Mesothelial cell of epicardium (in vitro differentiated cells): ENCODE data around the gene BIN1. TPM values are rescaled to one million over a fixed set of nuclear protein-coding genes. Genes with fewer than 3 reads are reported as not detected.

Source experiments
- DNase-seq, 2 experiments: peaks; one replicate each; pipeline ENCODE4 v3.0.0; 2021; ENCODE audit warnings: low spot score in 2 of 2; ENCODE audit not compliant: unreplicated experiment in 2 of 2
- H3K27ac Mint-ChIP-seq: 2 replicates; pipeline ENCODE4 v1.8.0; 2021; ENCODE audit warnings: mixed read lengths
- H3K27me3 Mint-ChIP-seq: 2 replicates; pipeline ENCODE4 v1.8.0; 2021; ENCODE audit warnings: low read depth, mixed read lengths
- H3K36me3 Mint-ChIP-seq: 2 replicates; pipeline ENCODE4 v1.8.0; 2021; ENCODE audit warnings: mixed read lengths
- H3K4me1 Mint-ChIP-seq: 2 replicates; pipeline ENCODE4 v1.8.0; 2021; ENCODE audit warnings: mixed read lengths
- H3K4me3 Mint-ChIP-seq: 2 replicates; pipeline ENCODE4 v1.8.0; 2021; ENCODE audit warnings: mild to moderate bottlenecking, moderate library complexity, mixed read lengths
- H3K9me3 Mint-ChIP-seq: 2 replicates; pipeline ENCODE4 v1.8.0; 2021; ENCODE audit warnings: mixed read lengths
- CTCF ChIP-seq: fragments of 200-600 bp; sonication (generic); IDR thresholded peaks from one replicate; pipeline ENCODE4 v1.5.0; 2021; ENCODE audit warnings: antibody characterized with exemption; ENCODE audit not compliant: unreplicated experiment
- total RNA-seq: library from RNA; stranded (reverse); gene quantifications from 3 replicates; pipeline ENCODE4 v1.2.1, GENCODE V29; 2021

The BIN1 gene
- total RNA-seq, 1 donor from 2014 or later, result 45.7 TPM

GRCh38 chr2:127106457-127106990 is 430 bp downstream of the BIN1 start:
- H3K36me3 Mint-ChIP-seq, result no peaks in the 10 kb centered on the region
- peaks cover 32% of the 10 kb centered on the region for H3K4me1 Mint-ChIP-seq
- peak overlapping the region; percentile 72 for H3K4me3 Mint-ChIP-seq
- DNase-seq, result peak; percentile 16 to 53
- H3K9me3 Mint-ChIP-seq, result no peaks in the 10 kb centered on the region
- peak overlapping the region; percentile 71 for H3K27ac Mint-ChIP-seq
- H3K27me3 Mint-ChIP-seq, result peaks cover 5% of the 10 kb centered on the region
- no peak for TF ChIP-seq CTCF

GRCh38 chr2:127105656-127106456 is 1.1 kb downstream of the BIN1 start:
- Mint-ChIP-seq H3K36me3 (no peaks in the 10 kb centered on the region), H3K27ac (peak overlapping the region; percentile 71), H3K4me3 (peak overlapping the region; percentile 72), H3K4me1 (peaks cover 35% of the 10 kb centered on the region), H3K9me3 (no peaks in the 10 kb centered on the region), H3K27me3 (peaks cover 2% of the 10 kb centered on the region)
- DNase-seq, result peak; percentile 20 to 56
- TF ChIP-seq CTCF, result no peak

- TF ChIP-seq CTCF, result no peak
- DNase-seq, result peak; percentile 9 to 38
- H3K27me3 Mint-ChIP-seq, result no peaks in the 10 kb centered on the region
- H3K36me3 Mint-ChIP-seq, result no peaks in the 10 kb centered on the region
- H3K27ac Mint-ChIP-seq, result peak overlapping the region; percentile 59
- H3K9me3 Mint-ChIP-seq, result no peaks in the 10 kb centered on the region
- peaks cover 40% of the 10 kb centered on the region for H3K4me1 Mint-ChIP-seq
- peak overlapping the region; percentile 72 for H3K4me3 Mint-ChIP-seq
These were observed 1.9 kb downstream of the BIN1 start for GRCh38 chr2:127104881-127105655.

GRCh38 chr2:127104166-127104660 is 2.7 kb downstream of the BIN1 start:
- Mint-ChIP-seq H3K9me3 (no peaks in the 10 kb centered on the region), H3K27ac (peak overlapping the region; percentile 59), H3K4me1 (peaks cover 37% of the 10 kb centered on the region), H3K36me3 (no peaks in the 10 kb centered on the region), H3K27me3 (no peaks in the 10 kb centered on the region), H3K4me3 (peak overlapping the region; percentile 72)
- TF ChIP-seq CTCF, result no peak
- peak in 1 of 2 experiments; percentile 15 for DNase-seq

- Mint-ChIP-seq H3K9me3 (no peaks in the 10 kb centered on the region), H3K36me3 (no peaks in the 10 kb centered on the region), H3K27ac (peak overlapping the region; percentile 56), H3K4me3 (no peak overlapping the region), H3K4me1 (peaks cover 37% of the 10 kb centered on the region), H3K27me3 (no peaks in the 10 kb centered on the region)
- DNase-seq, result no peak
- TF ChIP-seq CTCF, result no peak
These were observed 3.5 kb downstream of the BIN1 start for GRCh38 chr2:127103243-127104165.
